ENCODE results near the gene CKM. TPM values are rescaled to one million over a fixed set of nuclear protein-coding genes. Genes with fewer than 3 reads are reported as not detected.
"Not testable (repeated sequence)": the region's sequence is repeated elsewhere in the genome, so short reads cannot be mapped to it uniquely, and the experiment has no call there.

The CKM gene
- total and polyA plus RNA-seq, 7 experiments from 2014 or later, result not detected

GRCh38 chr19:45322311-45322710 is 364 bp downstream of the CKM start:
- DNase-seq (no peak), ATAC-seq (no peak)
- H3K4me3 ChIP-seq (ENCODE audit: low read length), result no peak overlapping the region
- H3K9me3 ChIP-seq (ENCODE audit: control insufficient read depth in 2 of 3, low read length in 3 of 3), result no peaks in the 10 kb centered on the region
- Mint-ChIP-seq H3K4me1 (peaks cover 0 to 6% (median 0%) of the 10 kb centered on the region in 7 donors), H3K9me3 (no peaks in the 10 kb centered on the region), H3K27me3 (peaks cover 10 to 43% (median 37%) of the 10 kb centered on the region in 5 donors), H3K27ac (no peak overlapping the region), H3K4me3 (no peak overlapping the region), H3K36me3 (no peaks in the 10 kb centered on the region)
- no peaks in the 10 kb centered on the region for H3K27me3 ChIP-seq (ENCODE audit: control insufficient read depth in 2 of 2, insufficient read depth in 2 of 2, low read length in 2 of 2)
- no peaks in the 10 kb centered on the region for H3K36me3 ChIP-seq (ENCODE audit: control insufficient read depth in 2 of 3, insufficient read depth in 3 of 3, low read length in 3 of 3)
- intact Hi-C loops (cut with micrococcal nuclease), result no loop called here
- H3K4me1 ChIP-seq (ENCODE audit: control insufficient read depth in 2 of 2, insufficient read depth in 2 of 2, low read length in 2 of 2), result no peaks in the 10 kb centered on the region
- CTCF ChIA-PET, result no interaction called here
- POLR2A ChIA-PET, result no interaction called here
- no peak overlapping the region for H3K27ac ChIP-seq (ENCODE audit: low read depth, low read length)

GRCh38 chr19:45321848-45322247 is 827 bp downstream of the CKM start:
- CTCF ChIA-PET, result no interaction called here
- H3K27me3 Mint-ChIP-seq, result peaks cover 12 to 48% (median 39%) of the 10 kb centered on the region in 5 donors

GRCh38 chr19:45320997-45321775 is 1.5 kb downstream of the CKM start:
- CTCF ChIA-PET, result interaction anchor here (0.6 kb wide), 1 partner anchor 358 kb away, joined by 4 read pairs; no protein-coding TSS in a partner anchor
- no peaks in the 10 kb centered on the region for H3K27me3 ChIP-seq (ENCODE audit: control insufficient read depth in 2 of 2, insufficient read depth in 2 of 2, low read length in 2 of 2)
- DNase-seq, result no peak

More at GRCh38 chr19:45321848-45322247, 827 bp downstream of the CKM start:
- intact Hi-C loops (cut with micrococcal nuclease), result no loop called here
- Histone ChIP-seq H3K27me3 (ENCODE audit: control insufficient read depth in 2 of 2, insufficient read depth in 2 of 2, low read length in 2 of 2) (no peaks in the 10 kb centered on the region), H3K4me3 (ENCODE audit: low read length) (no peak overlapping the region), H3K9me3 (ENCODE audit: control insufficient read depth in 2 of 3, low read length in 3 of 3) (no peaks in the 10 kb centered on the region), H3K4me1 (ENCODE audit: control insufficient read depth in 2 of 2, insufficient read depth in 2 of 2, low read length in 2 of 2) (no peaks in the 10 kb centered on the region), H3K27ac (ENCODE audit: low read depth, low read length) (no peak overlapping the region), H3K36me3 (ENCODE audit: control insufficient read depth in 2 of 3, insufficient read depth in 3 of 3, low read length in 3 of 3) (no peaks in the 10 kb centered on the region)
- no peak for ATAC-seq
- Mint-ChIP-seq H3K27ac (no peak overlapping the region), H3K4me3 (no peak overlapping the region), H3K36me3 (no peaks in the 10 kb centered on the region), H3K4me1 (peaks cover 0 to 6% (median 0%) of the 10 kb centered on the region in 7 donors), H3K9me3 (no peaks in the 10 kb centered on the region)
- POLR2A ChIA-PET, result no interaction called here
- DNase-seq, result no peak

GRCh38 chr19:45315304-45315703 is 7.4 kb downstream of the CKM start:
- H3K36me3 ChIP-seq (ENCODE audit: control insufficient read depth in 2 of 3, insufficient read depth in 3 of 3, low read length in 3 of 3), result no peaks in the 10 kb centered on the region
- POLR2A ChIA-PET, result no interaction called here
- no peaks in the 10 kb centered on the region for H3K27me3 ChIP-seq (ENCODE audit: control insufficient read depth in 2 of 2, insufficient read depth in 2 of 2, low read length in 2 of 2)
- Mint-ChIP-seq H3K27me3 (peaks cover 21 to 65% (median 31%) of the 10 kb centered on the region in 5 donors), H3K9me3 (no peaks in the 10 kb centered on the region), H3K27ac (no peak overlapping the region), H3K36me3 (no peaks in the 10 kb centered on the region), H3K4me1 (no peaks in the 10 kb centered on the region), H3K4me3 (no peak overlapping the region)
- CTCF ChIA-PET, result no interaction called here
- intact Hi-C loops (cut with micrococcal nuclease), result no loop called here
- H3K4me1 ChIP-seq (ENCODE audit: control insufficient read depth in 2 of 2, insufficient read depth in 2 of 2, low read length in 2 of 2), result no peaks in the 10 kb centered on the region
- no peak overlapping the region for H3K27ac ChIP-seq (ENCODE audit: low read depth, low read length)
- DNase-seq (no peak), ATAC-seq (no peak)
- no peaks in the 10 kb centered on the region for H3K9me3 ChIP-seq (ENCODE audit: control insufficient read depth in 2 of 3, low read length in 3 of 3)
- H3K4me3 ChIP-seq (ENCODE audit: low read length), result no peak overlapping the region

More at GRCh38 chr19:45320997-45321775, 1.5 kb downstream of the CKM start:
- no peak for ATAC-seq
- Mint-ChIP-seq H3K27ac (no peak overlapping the region), H3K4me1 (peaks cover 0 to 3% (median 0%) of the 10 kb centered on the region in 7 donors), H3K4me3 (no peak overlapping the region), H3K27me3 (peaks cover 18 to 54% (median 43%) of the 10 kb centered on the region in 5 donors), H3K9me3 (no peaks in the 10 kb centered on the region), H3K36me3 (no peaks in the 10 kb centered on the region)
- Histone ChIP-seq H3K4me3 (ENCODE audit: low read length) (no peak overlapping the region), H3K27ac (ENCODE audit: low read depth, low read length) (no peak overlapping the region), H3K4me1 (ENCODE audit: control insufficient read depth in 2 of 2, insufficient read depth in 2 of 2, low read length in 2 of 2) (no peaks in the 10 kb centered on the region), H3K36me3 (ENCODE audit: control insufficient read depth in 2 of 3, insufficient read depth in 3 of 3, low read length in 3 of 3) (no peaks in the 10 kb centered on the region), H3K9me3 (ENCODE audit: control insufficient read depth in 2 of 3, low read length in 3 of 3) (no peaks in the 10 kb centered on the region)
- POLR2A ChIA-PET, result no interaction called here
- intact Hi-C loops (cut with micrococcal nuclease), result no loop called here

- H3K27ac Mint-ChIP-seq, result no peak overlapping the region
- no peak overlapping the region for H3K4me3 Mint-ChIP-seq
- no peak for DNase-seq
- no peaks in the 10 kb centered on the region for H3K27me3 ChIP-seq (ENCODE audit: control insufficient read depth in 2 of 2, insufficient read depth in 2 of 2, low read length in 2 of 2)
- H3K27ac ChIP-seq (ENCODE audit: low read depth, low read length), result no peak overlapping the region
- POLR2A ChIA-PET, result no interaction called here
- intact Hi-C loops (cut with micrococcal nuclease), result no loop called here
- H3K9me3 ChIP-seq (ENCODE audit: control insufficient read depth in 2 of 3, low read length in 3 of 3), result no peaks in the 10 kb centered on the region
- no peaks in the 10 kb centered on the region for H3K4me1 Mint-ChIP-seq
- no peak overlapping the region for H3K4me3 ChIP-seq (ENCODE audit: low read length)
- H3K36me3 Mint-ChIP-seq, result no peaks in the 10 kb centered on the region
- H3K27me3 Mint-ChIP-seq, result peaks cover 21 to 59% (median 31%) of the 10 kb centered on the region in 5 donors
- no peak for ATAC-seq
- H3K9me3 Mint-ChIP-seq, result no peaks in the 10 kb centered on the region
- CTCF ChIA-PET, result no interaction called here
- H3K4me1 ChIP-seq (ENCODE audit: control insufficient read depth in 2 of 2, insufficient read depth in 2 of 2, low read length in 2 of 2), result no peaks in the 10 kb centered on the region
- no peaks in the 10 kb centered on the region for H3K36me3 ChIP-seq (ENCODE audit: control insufficient read depth in 2 of 3, insufficient read depth in 3 of 3, low read length in 3 of 3)
Observed at GRCh38 chr19:45314708-45315245, 7.9 kb downstream of the CKM start.

GRCh38 chr19:45312285-45312684 is 10.4 kb downstream of the CKM start:
- H3K4me3 ChIP-seq (ENCODE audit: low read length); DNase-seq; H3K36me3 ChIP-seq (ENCODE audit: control insufficient read depth in 2 of 3, insufficient read depth in 3 of 3, low read length in 3 of 3); ATAC-seq; intact Hi-C loops (cut with micrococcal nuclease); H3K4me3 Mint-ChIP-seq; CTCF ChIA-PET; H3K9me3 Mint-ChIP-seq; H3K27me3 ChIP-seq (ENCODE audit: control insufficient read depth in 2 of 2, insufficient read depth in 2 of 2, low read length in 2 of 2); H3K27ac Mint-ChIP-seq; POLR2A ChIA-PET; H3K4me1 Mint-ChIP-seq; H3K4me1 ChIP-seq (ENCODE audit: control insufficient read depth in 2 of 2, insufficient read depth in 2 of 2, low read length in 2 of 2); H3K9me3 ChIP-seq (ENCODE audit: control insufficient read depth in 2 of 3, low read length in 3 of 3); H3K27ac ChIP-seq (ENCODE audit: low read depth, low read length); H3K36me3 Mint-ChIP-seq: not testable (repeated sequence)
- H3K27me3 Mint-ChIP-seq, result peaks cover 9 to 45% (median 25%) of the 10 kb centered on the region in 5 donors

- no peak for DNase-seq
- Mint-ChIP-seq H3K27ac (no peak overlapping the region), H3K36me3 (no peaks in the 10 kb centered on the region), H3K4me1 (no peaks in the 10 kb centered on the region), H3K9me3 (no peaks in the 10 kb centered on the region), H3K4me3 (no peak overlapping the region), H3K27me3 (peaks cover 4 to 38% (median 21%) of the 10 kb centered on the region in 5 donors)
- H3K27me3 ChIP-seq (ENCODE audit: control insufficient read depth in 2 of 2, insufficient read depth in 2 of 2, low read length in 2 of 2), result no peaks in the 10 kb centered on the region
- no peaks in the 10 kb centered on the region for H3K4me1 ChIP-seq (ENCODE audit: control insufficient read depth in 2 of 2, insufficient read depth in 2 of 2, low read length in 2 of 2)
- CTCF ChIA-PET, result no interaction called here
- H3K27ac ChIP-seq (ENCODE audit: low read depth, low read length), result no peak overlapping the region
- H3K4me3 ChIP-seq (ENCODE audit: low read length), result no peak overlapping the region
- ATAC-seq, result peak; percentile 61
- POLR2A ChIA-PET, result no interaction called here
- no peaks in the 10 kb centered on the region for H3K36me3 ChIP-seq (ENCODE audit: control insufficient read depth in 2 of 3, insufficient read depth in 3 of 3, low read length in 3 of 3)
- intact Hi-C loops (cut with micrococcal nuclease), result no loop called here
- no peaks in the 10 kb centered on the region for H3K9me3 ChIP-seq (ENCODE audit: control insufficient read depth in 2 of 3, low read length in 3 of 3)
Observed at GRCh38 chr19:45311621-45312020, 11.1 kb downstream of the CKM start.
